NCI-H2029 (cell line): ENCODE measurements around the gene SUN2.

Source experiments
- DNase-seq: peaks from one replicate; lab custom pipeline; 2025; lab: John Stamatoyannopoulos, UW

SUN2 gene

DNA sequence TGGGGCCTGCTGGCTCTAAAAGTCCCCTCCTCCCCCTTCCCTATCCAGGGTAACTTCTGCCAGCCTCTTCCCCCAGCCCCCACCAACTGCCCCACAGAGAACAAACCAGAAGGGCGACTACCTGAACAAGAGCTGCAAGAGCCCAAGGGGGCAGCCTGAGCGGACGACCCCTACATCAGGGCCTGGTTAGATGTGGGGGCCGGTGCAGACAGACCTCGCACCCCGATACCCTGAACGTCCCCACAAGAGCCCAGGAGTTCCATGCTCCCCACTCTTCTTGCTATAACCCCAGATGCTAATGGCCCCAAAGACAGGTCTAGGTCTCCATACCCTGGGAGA, 20.7 kb downstream of the SUN2 start:
- DNase-seq: no peak

DNA sequence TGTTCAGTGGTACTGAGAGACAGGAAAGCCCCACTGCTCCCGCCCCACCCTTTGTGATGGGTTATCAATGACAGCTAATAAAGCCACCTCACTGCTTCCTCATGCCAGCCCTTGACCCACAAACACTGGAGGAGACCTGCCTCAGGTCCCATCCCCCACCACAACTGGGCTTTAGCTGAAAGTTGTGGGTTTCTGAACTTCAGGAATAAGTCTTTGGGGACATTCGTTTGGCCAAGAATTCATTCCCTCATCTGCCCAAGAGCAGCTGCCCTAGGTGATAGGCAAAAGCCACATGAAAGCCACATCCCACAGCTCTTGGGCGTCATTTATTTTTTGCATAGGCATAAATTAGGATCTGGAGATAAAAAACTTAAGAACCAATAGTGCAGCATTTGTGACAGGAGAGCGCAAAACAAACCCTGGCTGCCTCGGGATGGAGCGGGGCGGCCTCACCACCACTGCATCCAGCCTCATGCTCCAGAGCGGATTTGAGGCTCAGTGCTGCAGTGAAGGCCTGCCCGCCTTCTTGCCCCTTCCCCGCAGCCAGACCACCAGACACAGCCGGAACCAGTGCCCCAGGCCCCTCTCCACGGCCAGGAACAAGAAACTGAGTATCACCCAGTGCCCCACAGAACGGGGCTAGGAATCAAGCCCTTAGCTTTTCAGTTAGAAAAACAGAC, 21.2 kb downstream of the SUN2 start:
- no peak for DNase-seq

DNA sequence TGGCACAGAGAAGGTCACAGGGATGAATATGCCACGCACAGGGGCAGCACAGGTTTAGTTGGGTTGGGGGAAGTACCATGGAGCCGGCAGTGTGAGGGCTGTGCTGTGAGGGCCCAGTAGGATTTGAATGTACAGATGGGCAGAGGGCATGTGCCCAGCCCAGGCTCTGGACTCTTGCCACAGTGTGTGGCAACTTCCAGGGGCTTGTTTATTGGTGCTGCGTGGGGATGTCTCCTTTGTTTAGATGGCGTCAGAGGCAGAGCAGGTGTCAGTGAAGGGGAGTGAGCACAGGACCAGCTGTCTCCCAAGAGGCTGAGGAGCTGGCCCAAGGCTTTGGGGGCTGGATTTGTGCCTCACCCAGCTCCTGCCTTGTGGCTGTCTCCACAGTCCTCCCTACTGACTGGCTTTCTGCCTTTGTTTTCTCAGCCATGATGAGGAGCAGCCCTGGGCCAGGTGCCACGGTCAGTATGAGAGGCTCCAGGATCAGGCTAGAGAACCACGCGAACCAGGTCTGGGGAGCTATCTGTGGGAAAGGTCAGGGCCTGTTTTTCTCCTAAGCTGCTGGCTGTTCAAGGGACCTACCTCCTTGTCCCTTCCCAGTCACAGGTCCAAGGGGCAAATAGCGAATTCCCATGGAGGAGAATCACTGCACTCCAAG, 21.9 kb downstream of the SUN2 start:
- peak; percentile 88 for DNase-seq

DNA sequence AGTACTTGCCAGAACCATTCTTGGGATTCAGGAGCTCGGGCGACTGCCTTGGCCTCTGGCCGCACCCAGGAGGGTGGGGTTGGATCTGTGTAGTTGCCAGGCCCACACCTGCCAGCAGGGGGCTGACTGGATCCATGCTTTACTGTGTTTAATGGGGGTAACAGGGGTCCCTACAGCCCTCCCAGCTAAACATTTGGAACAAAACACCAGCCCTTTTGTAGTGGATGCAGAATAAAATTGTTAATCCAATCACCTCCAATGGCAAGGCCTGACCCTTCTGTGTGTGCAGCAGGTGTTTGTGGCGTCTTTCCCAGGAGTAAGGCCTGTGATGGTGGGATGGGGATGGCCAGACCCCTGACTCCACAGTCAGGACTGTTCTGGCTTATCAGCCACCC, 22.5 kb downstream of the SUN2 start:
- DNase-seq: peak; percentile 54

DNA sequence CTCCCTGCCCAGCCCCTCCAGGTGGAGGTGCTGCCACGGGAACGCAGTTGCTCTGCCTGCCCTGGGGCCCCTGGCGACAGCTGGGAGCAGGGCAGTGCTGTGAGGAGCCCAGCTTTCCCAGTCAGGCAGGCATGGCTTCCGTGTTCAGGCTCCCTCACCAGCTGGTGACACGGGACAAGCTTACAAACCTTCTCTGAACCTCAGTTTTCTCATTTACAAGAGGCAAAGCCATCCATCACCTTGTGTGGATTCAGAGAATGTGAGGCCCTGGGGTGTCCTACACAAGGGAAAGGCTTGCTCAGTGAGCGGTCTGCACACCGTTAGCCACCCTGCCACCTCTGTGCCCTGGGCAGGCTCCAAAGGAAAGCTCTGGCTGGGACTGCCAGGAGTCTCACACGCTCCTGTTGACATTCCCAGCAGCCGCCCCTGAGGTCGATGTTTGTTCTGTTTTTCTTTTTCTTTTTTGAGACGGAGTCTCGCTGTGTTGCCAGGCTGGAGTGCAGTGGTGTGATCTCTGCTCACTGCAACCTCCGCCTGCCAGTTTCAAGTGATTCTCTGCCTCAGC, 23.5 kb downstream of the SUN2 start:
- no peak for DNase-seq

DNA sequence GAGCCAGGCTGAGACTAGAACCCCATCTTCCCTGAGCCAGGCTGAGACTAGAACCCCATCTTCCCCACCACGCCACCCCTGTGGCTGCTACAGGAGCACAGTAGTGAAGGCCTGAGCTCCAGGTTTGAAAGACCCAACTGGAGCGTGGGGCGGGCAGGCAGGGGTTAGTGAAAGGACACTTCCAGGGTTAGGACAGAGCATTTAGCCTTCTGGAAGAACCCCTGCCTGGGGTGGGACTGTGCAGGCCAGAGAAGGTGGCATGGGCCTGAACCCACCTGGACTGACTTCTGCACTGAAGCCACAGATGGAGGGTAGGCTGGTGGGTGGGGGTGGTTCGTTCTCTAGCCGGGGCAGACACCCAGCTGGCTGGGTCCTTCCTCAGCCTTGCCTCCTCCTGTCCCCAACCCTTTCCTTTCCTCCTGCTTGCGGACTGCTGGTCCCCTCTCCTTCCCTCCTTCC, 24.1 kb downstream of the SUN2 start:
- no peak for DNase-seq

DNA sequence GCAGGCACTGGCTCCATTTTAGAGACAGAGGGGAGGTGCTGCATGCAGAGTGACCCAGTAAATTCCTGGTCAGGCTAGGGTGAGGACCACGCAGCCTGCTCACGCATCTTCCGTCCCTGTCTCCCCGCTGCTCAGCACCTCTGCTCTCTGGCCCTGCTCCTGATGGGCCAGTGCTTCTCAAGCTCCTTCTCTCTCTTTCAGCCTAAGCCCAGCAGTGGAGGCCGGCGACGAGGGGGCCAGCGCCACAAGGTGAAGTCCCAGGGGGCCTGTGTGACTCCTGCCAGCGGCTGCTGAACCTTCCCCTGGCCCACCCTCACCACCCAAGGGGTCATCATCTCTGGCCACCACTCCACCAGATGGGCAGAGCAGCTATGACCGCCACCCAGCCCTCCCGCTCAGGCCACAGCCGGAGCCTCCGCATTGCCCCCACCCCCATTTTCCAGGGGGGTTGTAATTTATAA, 25.4 kb downstream of the SUN2 start:
- DNase-seq: no peak

DNA sequence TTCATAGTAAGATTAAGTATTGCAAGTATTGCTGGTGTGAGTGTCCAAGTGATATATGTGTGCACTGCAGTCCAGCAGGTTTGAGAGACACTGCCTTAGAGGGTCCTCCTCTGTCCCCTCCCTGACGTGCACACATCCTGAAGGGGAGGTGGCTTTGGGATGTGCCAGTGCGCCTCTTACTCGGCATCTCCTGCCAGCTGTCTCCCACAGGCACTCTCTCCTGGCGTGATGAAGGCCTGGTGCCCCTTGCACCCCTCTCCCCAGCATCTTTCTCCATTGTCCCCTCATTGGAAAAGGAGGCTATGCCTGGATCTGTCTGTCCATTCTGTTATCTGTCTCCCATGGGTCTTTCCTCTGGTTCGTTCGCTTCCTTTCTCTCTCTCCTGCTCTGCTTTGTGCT, 25.9 kb downstream of the SUN2 start:
- DNase-seq: no peak

DNA sequence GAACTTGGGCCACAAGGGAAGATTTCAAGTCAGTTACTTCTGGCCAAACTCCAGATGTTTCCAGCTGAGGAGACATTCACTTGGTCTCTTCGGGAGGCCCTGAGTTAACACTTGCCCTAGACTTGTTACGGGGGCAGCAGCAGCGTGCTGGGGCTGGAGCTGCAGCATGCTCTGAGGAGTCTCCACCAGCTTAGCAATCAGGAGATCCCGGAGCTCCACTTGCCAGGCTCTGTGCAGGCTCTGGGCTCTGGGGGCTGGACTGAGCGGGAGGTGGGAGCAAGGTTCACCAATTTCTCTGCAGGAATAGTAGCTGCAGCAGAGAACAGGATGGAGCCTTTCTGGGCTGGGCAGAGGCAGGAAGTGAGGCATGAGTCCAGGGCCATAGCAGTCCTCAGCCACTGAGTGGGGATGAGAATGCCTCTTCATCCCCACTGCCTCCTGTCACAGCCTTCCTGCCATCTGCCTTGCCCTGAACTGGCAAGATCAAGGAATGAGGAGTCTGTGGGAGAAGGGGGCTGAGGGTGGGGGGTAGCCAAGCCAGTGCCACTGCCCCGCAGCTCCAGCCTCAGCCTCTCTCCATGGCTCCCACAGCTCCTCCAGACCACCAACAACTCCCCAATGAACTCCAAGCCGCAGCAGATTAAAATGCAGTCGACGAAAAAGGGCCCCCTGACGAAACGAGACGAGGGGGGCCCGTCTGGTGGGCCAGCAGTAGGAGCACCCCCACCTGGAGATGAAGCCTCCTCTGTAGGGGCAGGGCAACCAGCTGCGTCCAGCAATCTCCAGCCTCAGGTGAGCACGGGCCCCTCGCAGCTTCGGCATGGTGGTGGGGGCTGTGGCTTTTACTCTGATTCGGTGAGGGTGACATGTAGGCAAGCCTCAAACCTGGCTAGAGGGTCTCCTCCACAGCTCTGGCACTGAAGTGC, 26.7 kb downstream of the SUN2 start:
- no peak for DNase-seq

DNA sequence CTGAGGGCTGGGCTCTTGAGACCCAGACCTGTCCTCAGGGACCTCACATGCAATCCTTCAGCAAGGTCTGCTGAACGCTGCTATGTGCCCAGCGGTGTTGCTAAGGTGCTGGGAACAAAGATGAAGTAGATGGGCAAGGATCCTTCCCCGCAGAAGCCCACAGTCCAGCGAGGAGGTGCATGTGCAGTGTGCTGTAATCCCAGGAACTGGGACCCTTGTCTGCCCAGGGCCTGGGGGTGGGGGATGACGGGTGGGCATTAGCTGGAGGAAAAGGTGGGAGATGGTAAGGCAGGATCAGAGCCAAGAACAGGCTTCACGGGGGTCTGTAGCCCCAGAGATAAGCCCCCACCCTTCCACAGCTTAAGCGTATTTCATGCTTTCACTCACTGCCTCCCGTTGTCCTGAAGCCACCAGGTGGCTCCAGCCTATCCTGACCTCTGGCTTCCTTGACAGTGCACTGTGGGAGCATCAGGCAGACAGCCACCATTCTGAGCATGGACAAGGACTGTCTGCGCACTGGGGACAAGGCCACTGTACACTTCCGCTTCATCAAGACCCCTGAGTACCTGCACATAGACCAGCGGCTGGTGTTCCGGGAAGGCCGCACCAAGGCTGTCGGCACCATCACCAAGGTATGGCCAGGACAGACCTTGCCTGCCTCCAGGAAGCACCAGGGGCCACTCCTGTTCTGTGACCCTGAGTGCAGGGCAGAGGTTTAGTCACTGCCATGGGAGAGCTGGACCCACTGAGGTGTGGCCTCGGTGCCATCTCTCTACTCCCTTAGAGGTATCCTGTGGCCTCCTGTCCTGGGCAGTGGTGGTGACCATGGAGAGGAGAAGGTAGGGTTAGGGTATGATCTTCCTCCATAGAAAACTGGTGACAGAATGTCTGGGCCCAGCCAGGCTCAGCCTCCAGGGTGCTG, 28.0 kb downstream of the SUN2 start:
- DNase-seq: no peak

DNA sequence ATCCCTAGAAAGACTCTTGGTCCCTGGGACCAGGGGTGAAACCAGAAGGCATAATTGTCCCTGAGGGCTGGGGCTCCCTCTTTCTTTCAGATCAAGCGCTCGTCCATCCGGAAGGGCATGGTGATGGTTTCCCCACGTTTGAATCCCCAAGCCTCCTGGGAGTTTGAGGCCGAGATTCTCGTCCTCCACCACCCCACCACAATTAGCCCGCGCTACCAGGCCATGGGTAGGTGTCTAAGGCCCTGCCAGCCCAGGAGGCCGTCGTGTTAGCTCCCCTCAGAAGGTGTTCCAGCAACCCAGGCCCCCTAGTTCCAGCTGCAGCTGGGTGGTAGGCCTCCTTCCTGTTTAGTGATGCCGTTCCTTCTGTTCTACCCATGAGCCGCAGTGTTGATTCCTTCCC, 28.7 kb downstream of the SUN2 start:
- DNase-seq: no peak

DNA sequence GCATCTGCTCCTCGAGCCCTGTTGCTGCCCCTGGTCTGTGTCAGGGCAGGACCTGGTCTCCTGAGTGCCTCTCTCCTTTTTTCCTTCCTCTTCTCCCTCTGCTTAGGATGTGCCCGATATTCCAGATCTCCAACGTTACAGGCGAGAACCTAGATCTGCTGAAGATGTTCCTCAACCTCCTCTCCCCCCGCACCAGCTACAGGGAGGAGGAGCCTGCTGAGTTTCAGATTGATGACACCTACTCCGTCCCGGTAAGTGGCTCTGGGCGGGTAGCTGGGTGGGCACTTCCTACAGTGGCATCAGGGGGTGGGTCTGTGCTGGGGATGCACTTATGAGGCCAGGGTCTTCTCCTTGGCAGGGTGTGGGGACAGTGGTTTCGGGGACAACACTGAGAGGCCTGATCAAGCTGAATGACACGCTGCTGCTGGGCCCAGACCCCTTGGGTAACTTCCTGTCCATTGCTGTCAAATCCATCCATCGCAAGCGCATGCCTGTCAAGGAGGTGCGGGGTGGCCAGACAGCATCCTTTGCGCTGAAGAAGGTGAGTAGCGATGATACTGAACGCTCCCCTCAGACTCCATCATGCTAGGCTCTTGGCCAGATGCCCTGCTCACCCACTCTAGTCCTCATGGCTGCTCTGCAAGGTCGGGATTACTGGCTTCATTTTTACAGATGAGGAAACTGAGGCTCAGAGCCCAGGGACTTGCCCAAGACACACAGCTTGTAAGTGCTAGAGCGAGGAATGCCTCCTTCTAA, 29.7 kb downstream of the SUN2 start:
- no peak for DNase-seq

DNA sequence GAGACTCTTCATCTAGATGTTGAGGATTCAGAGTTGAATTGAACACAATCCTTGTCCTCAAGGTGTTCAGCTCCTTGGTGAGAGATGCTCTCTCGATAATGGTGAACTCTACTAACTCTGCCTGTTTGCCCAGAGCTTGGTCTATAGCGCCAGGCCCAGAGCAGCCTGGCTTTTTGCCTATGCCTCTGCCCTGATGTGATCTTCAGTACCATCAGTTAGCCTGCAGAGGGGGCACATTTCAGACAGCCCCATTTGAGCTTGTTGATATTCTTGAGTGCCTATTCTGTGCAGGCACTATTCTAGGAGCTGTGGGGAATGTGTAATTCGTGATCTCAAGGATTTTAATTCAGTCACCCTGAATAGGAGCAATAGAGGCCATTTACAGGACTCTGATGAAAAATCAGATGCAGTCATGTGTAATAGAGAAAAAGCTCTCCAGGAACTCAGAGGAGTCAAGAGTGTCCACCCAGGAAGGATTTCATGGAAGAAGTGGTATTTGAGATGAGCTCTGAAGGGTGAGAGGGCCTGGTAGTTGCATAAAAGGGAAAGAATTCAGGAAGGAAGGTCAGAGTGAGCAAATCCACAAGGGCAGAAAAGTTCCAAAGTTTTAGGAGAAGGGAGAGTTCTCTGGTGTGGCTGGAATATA, 30.7 kb downstream of the SUN2 start:
- DNase-seq: no peak

DNA sequence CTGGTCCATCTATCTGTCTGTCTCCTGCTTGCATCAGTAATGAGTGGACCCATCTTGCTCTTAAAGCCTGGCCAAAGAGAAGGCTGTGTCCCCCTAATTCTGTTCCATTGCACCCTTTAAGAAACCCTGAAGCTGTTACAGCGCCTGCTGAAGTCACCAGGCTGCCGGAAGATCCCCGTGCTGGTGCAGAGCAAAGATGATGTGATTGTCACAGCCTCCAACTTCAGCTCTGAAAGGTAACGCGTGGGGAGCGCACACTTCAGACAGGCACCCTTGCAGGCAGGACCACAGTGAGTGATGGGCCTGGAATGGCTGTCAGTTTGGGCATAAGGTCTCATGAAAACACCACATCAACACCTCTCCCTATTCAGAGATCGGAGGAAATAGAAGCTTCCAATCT, 31.6 kb downstream of the SUN2 start:
- no peak for DNase-seq

DNA sequence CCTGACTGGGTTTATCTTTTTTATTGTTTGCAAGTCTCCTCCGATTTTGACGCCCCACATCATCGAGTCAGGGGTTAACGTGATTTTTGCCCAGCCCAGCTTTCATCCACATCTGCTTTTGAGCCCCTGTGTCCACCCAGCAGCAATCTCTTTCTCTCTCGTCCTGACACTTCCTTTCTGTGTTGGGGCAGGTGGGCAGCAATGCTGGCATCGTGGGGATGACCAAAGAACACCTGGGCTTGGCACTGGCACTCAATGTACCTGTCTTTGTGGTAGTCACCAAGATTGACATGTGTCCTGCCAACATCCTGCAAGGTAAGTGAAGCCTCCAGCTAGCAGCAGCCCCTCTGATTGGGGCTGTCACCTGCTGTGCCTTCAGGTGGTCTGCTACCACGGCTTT, 34.2 kb downstream of the SUN2 start:
- DNase-seq: no peak

DNA sequence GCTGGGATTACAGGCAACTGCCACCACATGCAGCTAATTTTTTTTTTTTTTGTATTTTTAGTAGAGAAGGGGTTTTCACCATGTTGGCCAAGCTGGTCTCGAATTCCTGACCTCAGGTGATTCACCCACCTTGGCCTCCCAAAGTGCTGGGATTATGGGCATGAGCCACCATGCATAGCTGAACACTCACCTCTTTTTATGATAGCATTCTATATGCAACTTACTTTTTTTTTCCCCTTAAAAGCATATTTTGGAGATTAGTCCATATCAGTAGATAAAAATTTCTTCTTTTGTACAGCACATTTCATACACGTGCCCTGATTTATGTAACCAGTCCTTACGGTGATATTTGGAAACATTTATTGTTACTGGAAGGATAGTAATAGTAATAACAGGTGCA, 35.4 kb downstream of the SUN2 start:
- no peak for DNase-seq

DNA sequence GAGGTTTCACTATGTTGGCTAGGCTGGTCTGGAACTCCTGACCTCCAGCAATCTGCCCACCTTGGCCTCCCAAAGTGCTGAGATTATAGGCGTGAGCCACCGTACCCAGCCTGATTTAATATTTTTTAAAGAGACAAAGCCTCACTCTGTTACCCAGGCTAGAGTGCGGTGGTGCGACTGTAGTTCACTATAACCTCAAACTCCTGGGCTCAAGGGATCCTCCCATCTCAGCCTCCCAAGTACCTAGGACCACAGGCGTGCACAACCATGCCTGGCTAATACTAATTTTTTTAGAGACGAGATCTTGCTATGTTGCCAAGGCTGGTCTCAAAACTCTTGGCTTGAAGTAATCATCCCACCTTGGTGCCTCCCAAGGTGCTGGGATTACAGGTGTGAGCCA, 36.6 kb downstream of the SUN2 start:
- no peak for DNase-seq

DNA sequence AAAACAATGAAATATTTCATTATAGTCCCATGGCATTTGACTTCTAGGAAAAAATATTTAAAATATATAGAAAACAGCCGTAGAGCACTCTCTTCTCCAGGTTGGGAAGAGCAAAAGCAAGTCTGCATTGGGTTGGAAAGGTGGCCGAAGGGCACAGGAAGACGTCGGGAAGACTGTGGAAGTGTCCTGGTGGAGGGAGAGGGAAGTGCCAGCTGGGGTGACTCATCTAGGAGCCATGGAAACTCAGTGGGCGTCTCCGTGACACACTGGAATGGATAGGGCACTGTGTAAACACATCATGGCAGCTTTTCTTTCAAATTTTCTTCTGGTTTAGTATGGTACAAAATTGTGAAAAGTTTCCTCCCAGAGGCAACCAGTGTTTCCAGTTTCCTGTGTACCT, 37.4 kb downstream of the SUN2 start:
- DNase-seq: peak; percentile 37

DNA sequence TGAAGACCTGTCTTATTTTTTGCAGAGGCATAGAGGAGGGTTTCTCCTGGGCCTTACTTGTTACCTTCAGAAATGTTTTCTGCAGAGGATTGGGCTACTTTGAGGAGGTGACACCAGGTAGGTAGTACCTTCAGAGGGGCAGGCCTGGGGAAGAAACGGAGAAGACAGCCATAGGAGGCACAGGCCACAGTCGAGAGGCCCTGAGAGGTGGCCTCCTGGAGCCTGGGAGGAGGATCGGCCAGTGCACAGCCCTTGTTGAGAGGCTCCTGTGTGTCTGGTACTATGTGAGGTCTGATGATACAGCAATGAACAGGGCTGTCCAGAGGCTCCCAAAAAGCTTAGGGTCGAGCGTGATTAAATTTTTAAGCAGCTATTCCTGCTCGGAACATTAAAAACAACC, 38.6 kb downstream of the SUN2 start:
- DNase-seq: no peak

DNA sequence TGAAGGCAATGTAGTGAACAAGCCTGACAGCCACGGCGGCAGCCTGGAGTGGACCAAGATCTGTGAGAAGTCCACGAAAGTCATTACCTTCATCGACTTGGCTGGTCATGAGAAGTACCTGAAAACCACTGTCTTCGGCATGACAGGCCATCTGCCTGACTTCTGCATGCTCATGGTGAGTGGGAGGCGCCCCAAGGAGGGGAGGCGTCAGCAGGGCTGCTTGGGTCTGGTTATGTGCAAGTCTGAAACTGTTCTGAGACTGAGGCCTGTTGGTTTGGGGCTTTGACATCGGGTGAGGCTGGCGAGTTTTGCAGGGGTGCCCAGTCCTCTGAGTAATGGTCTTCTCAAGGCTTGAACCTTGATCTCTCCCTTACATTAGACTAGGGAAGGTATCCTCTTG, 39.0 kb downstream of the SUN2 start:
- DNase-seq: no peak
